ENCODE results near the gene SSR2. TPM values are rescaled to one million over a fixed set of nuclear protein-coding genes. Genes with fewer than 3 reads are reported as not detected.

SSR2 gene
- total RNA-seq (100 to 1,000 TPM; 261 to 496 (median 272) TPM), polyA plus RNA-seq (100 to 1,000 TPM; 465 to 601 TPM)
- long read RNA-seq, donor 1, transcript SSR2-201 (6 exons, 1,116 nt), result major isoform, 756 of 854 reads
- long read RNA-seq, donor 1, transcript SSR2-209 (5 exons, 1,040 nt), result minor isoform, 23 of 854 reads
- long read RNA-seq, donor 1, partial matches to known transcripts, result 35 of 854 reads
- long read RNA-seq, donor 1, other reads (novel, unspliced or antisense), result 34 of 854 reads
- long read RNA-seq, donor 2, full-length matches to known transcripts, result 131 of 156 reads
- long read RNA-seq, donor 2, partial matches to known transcripts, result 25 of 156 reads
- long read RNA-seq, donor 2, other reads (novel, unspliced or antisense), result 0 of 156 reads
- long read RNA-seq, donor 3, transcript SSR2-201 (6 exons, 1,116 nt), result major isoform, 233 of 257 reads
- long read RNA-seq, donor 3, partial matches to known transcripts, result 14 of 257 reads
- long read RNA-seq, donor 3, other reads (novel, unspliced or antisense), result 7 of 257 reads

DNA sequence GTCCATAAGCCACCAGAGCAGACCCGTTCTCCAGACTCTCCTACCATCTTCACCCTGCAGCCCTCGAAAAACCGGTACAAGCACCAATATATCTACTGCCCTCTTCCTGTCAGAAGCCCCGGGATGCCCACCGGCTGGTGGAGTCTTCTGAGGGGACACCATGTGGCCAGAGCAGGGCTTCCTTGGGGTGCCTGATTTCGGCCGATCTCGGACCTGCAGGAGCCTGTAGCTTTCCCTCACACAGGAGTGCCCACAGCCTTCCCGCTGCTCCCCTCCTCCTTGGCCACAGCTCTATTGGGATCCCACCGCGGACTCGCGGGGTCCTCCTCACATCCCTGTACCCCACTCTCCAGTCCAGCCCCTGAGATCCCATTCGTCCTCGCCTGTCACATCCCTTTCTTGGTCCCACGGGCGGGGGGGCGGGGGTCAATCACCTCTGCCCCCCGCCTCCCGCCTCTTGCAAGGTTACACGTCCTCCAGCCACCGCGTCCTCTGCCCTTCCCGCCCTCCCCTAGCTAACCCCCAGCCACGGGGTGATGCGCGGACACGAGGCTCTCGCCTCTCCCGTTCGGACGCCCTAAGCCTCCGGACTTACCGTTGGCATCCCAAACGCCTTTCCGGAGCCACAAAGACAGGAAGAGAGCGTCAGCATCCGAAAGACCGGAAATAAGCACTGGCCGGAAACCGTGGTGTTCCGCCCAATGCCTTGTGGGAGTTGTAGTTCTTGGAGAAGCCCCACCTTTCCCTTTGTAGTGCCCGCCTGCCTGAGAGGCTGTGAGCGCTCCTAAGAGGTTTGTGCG, at the start of gene SSR2:
TSS of gene SSR2 (minus strand) at position 659 of the 800 bp plus-strand sequence. CDS start 784 bp downstream, outside the sequence.
- intact Hi-C loops (cut with DNase I), result no loop called here
- TF ChIP-seq EP300 (IDR thresholded peaks at IDR 0.05) (no peak), POLR2A (IDR thresholded peaks at IDR 0.05) (peak; percentile 59)
- TF ChIP-seq, protein P1, sequence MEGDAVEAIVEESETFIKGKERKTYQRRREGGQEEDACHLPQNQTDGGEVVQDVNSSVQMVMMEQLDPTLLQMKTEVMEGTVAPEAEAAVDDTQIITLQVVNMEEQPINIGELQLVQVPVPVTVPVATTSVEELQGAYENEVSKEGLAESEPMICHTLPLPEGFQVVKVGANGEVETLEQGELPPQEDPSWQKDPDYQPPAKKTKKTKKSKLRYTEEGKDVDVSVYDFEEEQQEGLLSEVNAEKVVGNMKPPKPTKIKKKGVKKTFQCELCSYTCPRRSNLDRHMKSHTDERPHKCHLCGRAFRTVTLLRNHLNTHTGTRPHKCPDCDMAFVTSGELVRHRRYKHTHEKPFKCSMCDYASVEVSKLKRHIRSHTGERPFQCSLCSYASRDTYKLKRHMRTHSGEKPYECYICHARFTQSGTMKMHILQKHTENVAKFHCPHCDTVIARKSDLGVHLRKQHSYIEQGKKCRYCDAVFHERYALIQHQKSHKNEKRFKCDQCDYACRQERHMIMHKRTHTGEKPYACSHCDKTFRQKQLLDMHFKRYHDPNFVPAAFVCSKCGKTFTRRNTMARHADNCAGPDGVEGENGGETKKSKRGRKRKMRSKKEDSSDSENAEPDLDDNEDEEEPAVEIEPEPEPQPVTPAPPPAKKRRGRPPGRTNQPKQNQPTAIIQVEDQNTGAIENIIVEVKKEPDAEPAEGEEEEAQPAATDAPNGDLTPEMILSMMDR (IDR thresholded peaks at IDR 0.05), result no peak

DNA sequence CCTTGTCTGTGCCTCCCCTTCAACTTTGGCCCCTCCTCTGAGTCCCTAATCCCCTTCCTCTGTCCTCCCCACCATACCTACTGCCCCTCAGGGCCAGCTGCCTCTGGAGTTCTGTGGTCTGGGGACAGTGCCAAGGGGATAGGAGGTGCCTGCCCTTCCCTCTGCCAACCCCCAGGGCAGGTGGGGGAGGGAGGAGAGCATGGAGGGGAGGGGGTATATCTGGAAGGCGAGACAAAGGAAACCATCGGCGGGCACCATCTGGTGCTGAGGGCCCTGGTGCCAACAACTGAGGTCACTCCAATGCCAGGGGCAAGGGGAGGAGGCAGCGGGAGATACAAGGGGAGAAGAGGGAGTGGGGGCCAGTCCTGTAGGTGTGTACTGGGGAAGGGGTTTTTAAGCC, 49.8 kb upstream of the SSR2 start:
- Histone ChIP-seq H3K4me3 (no peak overlapping the region), H3K9me3 (no peaks in the 10 kb centered on the region), H3K4me1 (ENCODE audit: insufficient read depth) (no peaks in the 10 kb centered on the region), H3K27me3 (no peaks in the 10 kb centered on the region), H3K27ac (no peak overlapping the region), H3K36me3 (no peaks in the 10 kb centered on the region)
- intact Hi-C loops (cut with DNase I), result no loop called here
- DNase-seq, result no peak
- no peak for TF ChIP-seq POLR2A (IDR thresholded peaks at IDR 0.05)
- TF ChIP-seq, protein P1 (IDR thresholded peaks at IDR 0.05), result no peak
- TF ChIP-seq EP300 (IDR thresholded peaks at IDR 0.05), result no peak
- WGBS, 3 donors, result 30 to 46% (median 42%) methylated on average over 4 of the region's 4 CpGs

More for the DNA sequence above, at the start of gene SSR2:
- no peaks in the 10 kb centered on the region for H3K27me3 ChIP-seq
- 0% methylated on average over 45 of the region's 45 CpGs for WGBS, 3 donors
- peaks cover 5% of the 10 kb centered on the region for H3K4me1 ChIP-seq (ENCODE audit: insufficient read depth)
- peak within 1 kb of the TSS; percentile 88 for H3K4me3 ChIP-seq
- no peaks in the 10 kb centered on the region for H3K36me3 ChIP-seq
- DNase-seq, result peak; percentile 83 to 89 (median 84)
- H3K27ac ChIP-seq, result peak within 1 kb of the TSS; percentile 16 to 74
- H3K9me3 ChIP-seq, result no peaks in the 10 kb centered on the region

DNA sequence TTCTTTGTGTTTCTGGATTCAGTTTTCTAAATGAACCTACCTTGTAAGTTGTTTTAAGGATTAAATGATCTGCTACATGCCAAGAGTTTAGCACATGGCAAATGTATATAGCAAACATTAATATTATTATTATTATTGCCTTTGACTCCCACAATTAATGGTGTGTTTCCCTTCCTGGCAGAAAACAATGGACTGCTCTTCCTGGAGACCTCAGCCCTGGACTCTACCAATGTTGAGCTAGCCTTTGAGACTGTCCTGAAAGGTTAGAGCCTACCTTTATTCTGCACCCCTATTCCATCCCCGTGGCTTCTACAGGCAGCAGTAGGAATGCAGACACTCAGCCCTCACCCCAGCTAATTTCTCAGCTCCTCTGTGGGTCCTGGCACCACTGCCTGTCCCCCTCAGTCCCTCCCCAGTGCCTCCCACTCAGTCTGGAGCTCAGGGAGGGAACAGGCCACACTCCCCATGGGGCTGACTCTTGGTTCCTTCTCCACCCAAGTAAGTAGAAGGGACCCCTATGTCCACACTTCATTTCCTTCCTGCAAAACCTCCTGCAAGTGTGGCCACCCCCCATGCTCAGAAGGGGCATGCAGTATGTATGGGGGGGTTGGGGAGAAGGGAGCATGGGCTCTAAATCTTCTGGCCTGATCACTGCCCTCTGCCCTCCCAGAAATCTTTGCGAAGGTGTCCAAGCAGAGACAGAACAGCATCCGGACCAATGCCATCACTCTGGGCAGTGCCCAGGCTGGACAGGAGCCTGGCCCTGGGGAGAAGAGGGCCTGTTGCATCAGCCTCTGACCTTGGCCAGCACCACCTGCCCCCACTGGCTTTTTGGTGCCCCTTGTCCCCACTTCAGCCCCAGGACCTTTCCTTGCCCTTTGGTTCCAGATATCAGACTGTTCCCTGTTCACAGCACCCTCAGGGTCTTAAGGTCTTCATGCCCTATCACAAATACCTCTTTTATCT, 49.0 kb upstream of the SSR2 start:
- Histone ChIP-seq H3K4me1 (ENCODE audit: insufficient read depth) (no peaks in the 10 kb centered on the region), H3K36me3 (no peaks in the 10 kb centered on the region), H3K9me3 (no peaks in the 10 kb centered on the region), H3K27ac (no peak overlapping the region), H3K27me3 (no peaks in the 10 kb centered on the region), H3K4me3 (no peak overlapping the region)
- intact Hi-C loops (cut with DNase I), result no loop called here
- no peak for TF ChIP-seq EP300 (IDR thresholded peaks at IDR 0.05)
- TF ChIP-seq POLR2A (IDR thresholded peaks at IDR 0.05), result no peak
- TF ChIP-seq, protein P1 (IDR thresholded peaks at IDR 0.05), result no peak
- 55 to 80% (median 73%) methylated on average over 3 of the region's 3 CpGs for WGBS, 3 donors
- no peak for DNase-seq

DNA sequence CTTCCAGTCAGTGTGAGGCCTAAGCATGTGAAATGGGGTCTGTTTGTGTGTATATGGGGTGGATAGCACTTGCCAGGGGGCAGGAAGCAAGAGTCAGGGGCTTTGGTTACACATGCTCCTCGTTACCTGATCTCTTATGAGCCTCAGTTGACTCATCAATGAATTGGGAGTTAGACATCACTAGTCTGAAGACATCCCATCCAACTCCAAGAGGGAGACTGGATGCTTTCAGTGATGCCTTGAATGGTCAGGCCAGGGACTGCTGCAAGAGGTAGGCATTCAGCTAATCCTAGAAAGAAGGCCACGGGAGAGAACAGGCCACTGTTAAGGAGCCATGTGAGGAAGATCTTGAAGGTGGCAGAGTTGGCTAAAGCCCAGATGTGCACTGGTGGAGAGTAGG, 46.5 kb upstream of the SSR2 start:
- Histone ChIP-seq H3K9me3 (no peaks in the 10 kb centered on the region), H3K36me3 (no peaks in the 10 kb centered on the region), H3K4me1 (ENCODE audit: insufficient read depth) (no peaks in the 10 kb centered on the region), H3K4me3 (no peak overlapping the region), H3K27me3 (no peaks in the 10 kb centered on the region), H3K27ac (no peak overlapping the region)
- WGBS, 3 donors, result 64 to 77% (median 66%) methylated on average over 2 of the region's 2 CpGs
- TF ChIP-seq POLR2A (IDR thresholded peaks at IDR 0.05) (no peak), EP300 (IDR thresholded peaks at IDR 0.05) (no peak)
- TF ChIP-seq, protein P1 (IDR thresholded peaks at IDR 0.05), result no peak
- intact Hi-C loops (cut with DNase I), result no loop called here
- DNase-seq, result no peak

All from ovary (tissue), 10 donors.